Gastrocnemius medialis (tissue), 4 donors: ENCODE measurements around the gene FADS3. TPM values are rescaled to one million over a fixed set of nuclear protein-coding genes. Genes with fewer than 3 reads are reported as not detected.

Experiments
- ATAC-seq, 2 donors: fragments of 150-250 bp; one replicate each; pipeline ENCODE4 v1.9.1; 2016
- DNase-seq, 2 donors: peaks; one replicate each; pipeline ENCODE4 v3.0.0-alpha.2; 2019
- H3K27ac ChIP-seq, 4 donors: fragments of 200-600 bp; sonication (generic); 1 replicate in 1 of 4; 2 replicates in 3 of 4; pipeline ENCODE4 v1.5.1; 2016 to 2018; ENCODE audit warnings: mild to moderate bottlenecking in 2 of 4, moderate library complexity in 1 of 4
- H3K27me3 ChIP-seq, 3 donors: fragments of 200-600 bp; sonication (generic) in 2 of 3; 1 replicate in 1 of 3; 2 replicates in 2 of 3; pipeline versions ENCODE4 v1.5.1 to v1.6.0; 2016 to 2019; ENCODE audit warnings: mild to moderate bottlenecking in 1 of 3, moderate library complexity in 1 of 3
- H3K36me3 ChIP-seq, 2 donors: fragments of 200-600 bp; sonication (generic) in 1 of 2; one replicate each; pipeline ENCODE4 v1.5.1; 2017 to 2018
- H3K4me1 ChIP-seq, 2 donors: fragments of 200-600 bp; sonication (generic) in 1 of 2; one replicate each; pipeline ENCODE4 v1.5.1; 2016 to 2017; ENCODE audit warnings: mild to moderate bottlenecking in 2 of 2
- H3K4me3 ChIP-seq, 4 donors: fragments of 200-600 bp; sonication (generic) in 3 of 4; 1 replicate in 1 of 4; 2 replicates in 3 of 4; pipeline ENCODE4 v1.5.1; 2016 to 2019; ENCODE audit warnings: mild to moderate bottlenecking in 2 of 4
- H3K9me3 ChIP-seq, 3 donors: fragments of 200-600 bp; sonication (generic) in 2 of 3; 1 replicate in 1 of 3; 2 replicates in 2 of 3; pipeline ENCODE4 v1.5.1; 2016 to 2019
- POLR2A ChIP-seq, 2 donors: fragments of 450-650 bp; IDR thresholded peaks; one replicate each; pipeline ENCODE4 v1.6.1; 2017; ENCODE audit warnings: antibody characterized with exemption in 2 of 2, mild to moderate bottlenecking in 2 of 2, moderate library complexity in 2 of 2
- in situ Hi-C, 4 donors: fragments of 200-750 bp; cut with MboI; loops; one replicate each; pipeline versions ENCODE4 v1.15.0 to v1.8.0; 2017; ENCODE audit warnings: low sequenced_read_pairs in 4 of 4
- intact Hi-C: fragments of 100-400 bp; cut with DNase I; formaldehyde crosslinking; loops from one replicate; pipeline ENCODE4 v1.15.1; 2023; ENCODE audit warnings: low total_unique reads
- total RNA-seq, 4 donors: library from RNA; depleted of rRNA; stranded (reverse); fragments of >200 nt; gene quantifications; one replicate each; pipeline versions ENCODE4 v1.1.0 to v1.2.3, GENCODE V29; 2016
- TF ChIP-seq, protein P1 (sequence below), 5 experiments: fragments of 450-650 bp in 3 of 5; fragments of 200-600 bp in 2 of 5; sonication (generic) in 2 of 5; IDR thresholded peaks in 4 of 5; conservative IDR thresholded peaks in 1 of 5; 1 replicate in 4 of 5; 2 replicates in 1 of 5; pipeline ENCODE4 v1.5.1; 2016 to 2019; ENCODE audit warnings: antibody characterized with exemption in 5 of 5, mild to moderate bottlenecking in 3 of 5, moderate library complexity in 3 of 5

Gene FADS3
- total RNA-seq, 4 donors from 2014 or later = 40.7 to 196 (median 89.0) TPM

DNA sequence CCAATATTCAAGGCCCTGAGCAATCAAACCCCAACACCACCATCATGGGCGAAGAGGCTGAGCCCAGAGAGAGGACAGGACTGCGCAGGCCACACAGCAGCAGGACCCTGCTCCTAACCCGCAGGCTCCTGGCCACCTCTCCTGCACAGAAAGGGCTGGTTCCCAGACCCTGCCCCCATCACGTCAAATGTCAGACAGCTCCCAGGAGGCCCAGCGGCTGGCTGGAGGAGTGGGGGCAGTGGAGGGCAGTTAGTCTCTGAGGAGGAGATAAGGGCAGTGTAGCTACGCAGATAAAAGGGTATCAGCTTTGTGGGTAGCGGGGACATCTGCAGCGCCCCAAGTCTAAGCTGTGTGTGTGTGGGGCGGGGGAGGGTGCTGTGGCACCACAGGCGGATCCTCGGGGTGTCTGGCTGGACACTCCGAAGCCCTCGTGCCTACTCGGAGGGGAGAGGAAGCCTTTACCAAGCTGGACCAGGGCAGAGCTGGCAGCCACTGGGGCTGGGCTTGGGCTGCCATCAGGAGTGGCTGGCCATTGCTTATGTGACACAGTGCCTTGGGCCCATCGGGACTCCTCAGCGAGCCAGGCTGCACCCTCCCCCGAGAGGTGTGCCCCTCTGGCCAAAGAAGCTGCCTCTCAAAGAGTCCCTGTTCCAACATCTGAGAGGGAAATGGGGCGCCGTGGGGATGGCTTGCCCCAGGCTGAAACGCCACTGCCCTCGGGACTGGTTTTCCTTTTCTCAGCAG, 21.5 kb downstream of the FADS3 start:
- in situ Hi-C loops = loop anchor here in 2 of 4 donors (10.0 kb wide), 2 partner anchors 215 to 235 kb away; no protein-coding TSS in a partner anchor
- H3K4me1 ChIP-seq = peaks cover 0 to 5% of the 10 kb centered on the region in 2 donors
- no peak for ATAC-seq

DNA sequence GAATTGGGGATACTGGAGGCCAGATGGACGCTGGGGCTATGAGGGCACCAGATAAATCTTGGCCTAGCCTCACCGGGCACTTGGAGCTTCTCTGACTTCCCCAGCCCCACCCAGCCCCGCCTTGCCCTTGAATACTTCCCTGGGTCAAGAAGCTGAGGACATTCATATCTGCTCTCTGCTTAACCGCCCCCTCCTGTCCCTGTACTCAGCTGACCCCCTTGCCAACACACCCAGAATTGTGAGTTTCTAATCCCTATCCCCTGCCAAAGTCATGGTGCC, 22.0 kb downstream of the FADS3 start:
- no peaks in the 10 kb centered on the region for H3K27me3 ChIP-seq
- H3K4me1 ChIP-seq = peaks cover 0 to under 1% of the 10 kb centered on the region in 2 donors
- TF ChIP-seq, protein P1, sequence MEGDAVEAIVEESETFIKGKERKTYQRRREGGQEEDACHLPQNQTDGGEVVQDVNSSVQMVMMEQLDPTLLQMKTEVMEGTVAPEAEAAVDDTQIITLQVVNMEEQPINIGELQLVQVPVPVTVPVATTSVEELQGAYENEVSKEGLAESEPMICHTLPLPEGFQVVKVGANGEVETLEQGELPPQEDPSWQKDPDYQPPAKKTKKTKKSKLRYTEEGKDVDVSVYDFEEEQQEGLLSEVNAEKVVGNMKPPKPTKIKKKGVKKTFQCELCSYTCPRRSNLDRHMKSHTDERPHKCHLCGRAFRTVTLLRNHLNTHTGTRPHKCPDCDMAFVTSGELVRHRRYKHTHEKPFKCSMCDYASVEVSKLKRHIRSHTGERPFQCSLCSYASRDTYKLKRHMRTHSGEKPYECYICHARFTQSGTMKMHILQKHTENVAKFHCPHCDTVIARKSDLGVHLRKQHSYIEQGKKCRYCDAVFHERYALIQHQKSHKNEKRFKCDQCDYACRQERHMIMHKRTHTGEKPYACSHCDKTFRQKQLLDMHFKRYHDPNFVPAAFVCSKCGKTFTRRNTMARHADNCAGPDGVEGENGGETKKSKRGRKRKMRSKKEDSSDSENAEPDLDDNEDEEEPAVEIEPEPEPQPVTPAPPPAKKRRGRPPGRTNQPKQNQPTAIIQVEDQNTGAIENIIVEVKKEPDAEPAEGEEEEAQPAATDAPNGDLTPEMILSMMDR (IDR thresholded peaks at IDR 0.05 in 4 of 5, conservative IDR thresholded peaks at IDR 0.05 in 1 of 5) = no peak
- no peak for TF ChIP-seq POLR2A (IDR thresholded peaks at IDR 0.05)
- no peaks in the 10 kb centered on the region for H3K36me3 ChIP-seq
- ATAC-seq (no peak), DNase-seq (no peak)
- H3K9me3 ChIP-seq = no peaks in the 10 kb centered on the region
- no peak overlapping the region for H3K27ac ChIP-seq
- in situ Hi-C loops = no loop called here
- intact Hi-C loops = no loop called here
- H3K4me3 ChIP-seq = no peak overlapping the region

More for the DNA sequence above, 21.5 kb downstream of the FADS3 start:
- Histone ChIP-seq H3K9me3 (no peaks in the 10 kb centered on the region), H3K36me3 (no peaks in the 10 kb centered on the region), H3K27me3 (no peaks in the 10 kb centered on the region), H3K4me3 (no peak overlapping the region), H3K27ac (peak overlapping the region in 3 of 4 donors; percentile 15 to 70 (median 48))
- intact Hi-C loops = loop anchor here (2.0 to 5.0 kb wide), 2 partner anchors 73 to 239 kb away; no protein-coding TSS in a partner anchor
- DNase-seq = no peak
- TF ChIP-seq, protein P1 (IDR thresholded peaks at IDR 0.05 in 4 of 5, conservative IDR thresholded peaks at IDR 0.05 in 1 of 5) = no peak
- TF ChIP-seq POLR2A (IDR thresholded peaks at IDR 0.05) = no peak

DNA sequence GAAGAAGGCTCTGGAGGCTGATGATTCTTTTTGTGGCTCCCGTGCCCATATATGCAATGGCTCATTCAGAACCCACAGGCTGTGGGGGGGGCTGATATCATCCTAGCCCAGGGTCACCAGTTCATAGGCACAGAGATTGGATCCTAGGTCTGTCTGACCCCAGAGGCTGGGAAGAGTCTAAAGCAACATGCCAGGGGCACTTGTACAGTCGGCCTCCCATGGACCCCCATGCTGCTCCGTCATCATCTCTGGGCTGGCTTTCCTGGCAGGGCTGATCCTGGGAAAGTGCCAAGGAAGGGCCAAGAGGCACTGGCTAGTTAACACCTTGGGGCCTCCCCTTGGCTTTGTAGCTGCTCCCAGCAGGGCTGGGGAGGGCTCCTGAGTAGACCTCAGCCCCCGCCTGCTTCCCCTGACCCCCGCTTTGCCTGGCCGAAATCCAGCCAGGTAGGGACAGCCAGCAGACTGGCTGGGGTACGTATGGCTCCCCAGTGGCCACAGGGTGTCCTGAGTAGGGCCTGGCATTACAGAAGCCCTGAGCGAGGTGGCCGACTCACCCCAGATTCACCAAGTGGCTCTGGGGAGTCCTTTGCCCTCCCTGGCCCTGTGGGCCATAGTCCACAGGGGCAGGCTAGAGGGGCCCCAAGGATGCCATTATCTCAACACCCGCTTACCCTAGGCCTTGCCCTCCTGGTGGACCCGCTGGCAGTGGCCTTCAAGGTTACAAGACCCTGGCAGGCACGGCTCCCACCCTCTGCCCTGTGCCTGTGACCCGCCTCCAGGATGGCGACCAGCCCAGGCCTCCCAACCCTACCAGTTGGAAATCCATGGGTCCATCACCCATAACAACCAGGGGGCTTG, 22.5 kb downstream of the FADS3 start:
- in situ Hi-C loops (no loop called here), intact Hi-C loops (no loop called here)
- Histone ChIP-seq H3K4me1 (no peaks in the 10 kb centered on the region), H3K9me3 (no peaks in the 10 kb centered on the region), H3K27me3 (no peaks in the 10 kb centered on the region), H3K4me3 (no peak overlapping the region), H3K27ac (no peak overlapping the region), H3K36me3 (no peaks in the 10 kb centered on the region)
- no peak for ATAC-seq
- no peak for DNase-seq
- TF ChIP-seq POLR2A (IDR thresholded peaks at IDR 0.05) = no peak
- TF ChIP-seq, protein P1 (IDR thresholded peaks at IDR 0.05 in 4 of 5, conservative IDR thresholded peaks at IDR 0.05 in 1 of 5) = no peak

DNA sequence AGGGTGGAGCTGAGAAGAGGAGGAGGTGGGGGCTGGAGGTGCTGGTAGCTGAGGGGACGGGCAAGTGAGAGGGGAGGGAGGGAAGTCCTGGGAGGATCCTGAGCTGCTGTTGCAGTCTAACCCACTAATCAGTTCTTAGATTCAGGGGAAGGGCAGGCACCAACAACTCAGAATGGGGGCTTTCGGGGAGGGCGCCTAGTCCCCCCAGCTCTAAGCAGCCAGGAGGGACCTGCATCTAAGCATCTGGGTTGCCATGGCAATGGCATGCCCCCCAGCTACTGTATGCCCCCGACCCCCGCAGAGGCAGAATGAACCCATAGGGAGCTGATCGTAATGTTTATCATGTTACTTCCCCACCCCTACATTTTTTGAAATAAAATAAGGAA, 24.4 kb downstream of the FADS3 start:
- intact Hi-C loops = no loop called here
- ATAC-seq = no peak

More for the DNA sequence above, 24.4 kb downstream of the FADS3 start:
- H3K9me3 ChIP-seq = no peaks in the 10 kb centered on the region
- no peak overlapping the region for H3K4me3 ChIP-seq
- H3K27me3 ChIP-seq = no peaks in the 10 kb centered on the region
- DNase-seq = no peak
- H3K36me3 ChIP-seq = no peaks in the 10 kb centered on the region
- TF ChIP-seq, protein P1 (IDR thresholded peaks at IDR 0.05 in 4 of 5, conservative IDR thresholded peaks at IDR 0.05 in 1 of 5) = no peak
- no peak for TF ChIP-seq POLR2A (IDR thresholded peaks at IDR 0.05)
- H3K27ac ChIP-seq = no peak overlapping the region
- H3K4me1 ChIP-seq = no peaks in the 10 kb centered on the region
- in situ Hi-C loops = no loop called here
